Measurements from ENCODE around the gene HSPD1.
"Not testable (repeated sequence)": the region's sequence is repeated elsewhere in the genome, so short reads cannot be mapped to it uniquely, and the experiment has no call there.

Gene HSPD1

GRCh38 chr2:197453123-197453913, 46.3 kb downstream of the HSPD1 start, which contains the start of gene COQ10B:
COQ10B (plus strand) TSS chr2:197453552; CDS start chr2:197453561, 9 bp downstream.
- H3K27ac ChIP-seq = peak within 1 kb of the TSS; percentile 93
- TF ChIP-seq ZFX (IDR thresholded peaks at IDR 0.05) = peak; percentile 18; the same call in 1 of the 2 replicates
- TF ChIP-seq, protein P1, sequence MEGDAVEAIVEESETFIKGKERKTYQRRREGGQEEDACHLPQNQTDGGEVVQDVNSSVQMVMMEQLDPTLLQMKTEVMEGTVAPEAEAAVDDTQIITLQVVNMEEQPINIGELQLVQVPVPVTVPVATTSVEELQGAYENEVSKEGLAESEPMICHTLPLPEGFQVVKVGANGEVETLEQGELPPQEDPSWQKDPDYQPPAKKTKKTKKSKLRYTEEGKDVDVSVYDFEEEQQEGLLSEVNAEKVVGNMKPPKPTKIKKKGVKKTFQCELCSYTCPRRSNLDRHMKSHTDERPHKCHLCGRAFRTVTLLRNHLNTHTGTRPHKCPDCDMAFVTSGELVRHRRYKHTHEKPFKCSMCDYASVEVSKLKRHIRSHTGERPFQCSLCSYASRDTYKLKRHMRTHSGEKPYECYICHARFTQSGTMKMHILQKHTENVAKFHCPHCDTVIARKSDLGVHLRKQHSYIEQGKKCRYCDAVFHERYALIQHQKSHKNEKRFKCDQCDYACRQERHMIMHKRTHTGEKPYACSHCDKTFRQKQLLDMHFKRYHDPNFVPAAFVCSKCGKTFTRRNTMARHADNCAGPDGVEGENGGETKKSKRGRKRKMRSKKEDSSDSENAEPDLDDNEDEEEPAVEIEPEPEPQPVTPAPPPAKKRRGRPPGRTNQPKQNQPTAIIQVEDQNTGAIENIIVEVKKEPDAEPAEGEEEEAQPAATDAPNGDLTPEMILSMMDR (conservative IDR thresholded peaks at IDR 0.05) = no peak; the same call in 1 of the 2 replicates

- TF ChIP-seq, protein P1 (conservative IDR thresholded peaks at IDR 0.05) = no peak
- TF ChIP-seq ZFX (IDR thresholded peaks at IDR 0.05) = no peak
- peak overlapping the region; percentile 93 for H3K27ac ChIP-seq
Measured at GRCh38 chr2:197452754-197453122, 46.9 kb downstream of the HSPD1 start.

DNA sequence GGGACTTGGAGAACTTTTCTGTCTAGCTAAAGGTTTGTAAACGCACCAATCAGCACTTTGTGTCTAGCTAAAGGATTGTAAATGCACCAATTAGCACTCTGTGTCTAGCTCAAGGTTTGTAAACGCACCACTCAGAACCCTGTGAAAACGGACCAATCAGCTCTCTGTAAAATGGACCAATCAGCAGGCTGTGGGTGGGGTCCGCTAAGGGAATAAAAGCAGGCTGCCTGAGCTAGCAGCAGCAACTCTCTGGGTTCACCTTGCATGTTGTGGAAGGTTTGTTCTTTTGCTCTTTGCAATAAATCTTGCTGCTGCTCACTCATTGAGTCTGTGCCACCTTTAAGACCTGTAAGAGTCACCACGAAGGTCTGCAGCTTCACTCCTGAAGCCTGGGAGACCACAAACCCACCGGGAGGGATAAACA, 48.7 kb downstream of the HSPD1 start:
- H3K27ac ChIP-seq = not testable (repeated sequence)

GRCh38 chr2:197450465-197450864, 49.2 kb downstream of the HSPD1 start:
- H3K27ac ChIP-seq = no peak overlapping the region
- TF ChIP-seq, protein P1 (conservative IDR thresholded peaks at IDR 0.05) = no peak
- TF ChIP-seq ZFX (IDR thresholded peaks at IDR 0.05) = no peak

- no peak overlapping the region for H3K27ac ChIP-seq
- no peak for TF ChIP-seq ZFX (IDR thresholded peaks at IDR 0.05)
- TF ChIP-seq, protein P1 (conservative IDR thresholded peaks at IDR 0.05) = no peak
Measured at GRCh38 chr2:197446844-197447243, 52.8 kb downstream of the HSPD1 start.

- H3K27ac ChIP-seq = no peak overlapping the region
- TF ChIP-seq ZFX (IDR thresholded peaks at IDR 0.05) = no peak
- TF ChIP-seq, protein P1 (conservative IDR thresholded peaks at IDR 0.05) = no peak
Measured at GRCh38 chr2:197445746-197446145, 53.9 kb downstream of the HSPD1 start.

DNA sequence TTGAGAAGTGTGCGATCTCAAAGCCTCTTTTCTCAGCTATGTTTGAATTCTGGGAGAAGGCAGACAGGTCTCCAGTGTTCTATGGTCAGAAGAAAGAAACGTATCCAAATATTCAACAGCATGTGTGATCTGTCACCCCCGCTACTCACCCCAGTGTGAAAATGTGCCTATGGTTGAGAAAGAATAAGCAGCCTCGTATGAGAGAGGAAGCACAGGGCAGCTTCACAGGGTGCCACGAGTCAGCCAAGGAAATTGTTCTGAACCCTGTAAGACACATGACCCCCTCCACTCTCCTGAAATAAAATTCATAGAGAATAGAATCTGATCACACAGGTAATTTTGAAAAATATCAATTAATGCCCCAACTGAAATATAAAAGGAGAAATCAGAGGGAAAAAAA, 56.8 kb downstream of the HSPD1 start:
- TF ChIP-seq ZFX (IDR thresholded peaks at IDR 0.05) = no peak
- TF ChIP-seq, protein P1 (conservative IDR thresholded peaks at IDR 0.05) = no peak
- H3K27ac ChIP-seq = no peak overlapping the region

- no peak for TF ChIP-seq ZFX (IDR thresholded peaks at IDR 0.05)
- TF ChIP-seq, protein P1 (conservative IDR thresholded peaks at IDR 0.05) = no peak
Measured at GRCh38 chr2:197437380-197437779, 62.3 kb downstream of the HSPD1 start.

More at GRCh38 chr2:197437380-197437779, 62.3 kb downstream of the HSPD1 start:
- no peak overlapping the region for H3K27ac ChIP-seq

All from C4-2B (cell line).